ENCODE data around the gene PFKFB3. TPM values are rescaled to one million over a fixed set of nuclear protein-coding genes. Genes with fewer than 3 reads are reported as not detected.
"Not testable (repeated sequence)": the region's sequence is repeated elsewhere in the genome, so short reads cannot be mapped to it uniquely, and the experiment has no call there.

PFKFB3 gene
- total RNA-seq, 1 donor from 2014 or later, result 28.8 TPM

DNA sequence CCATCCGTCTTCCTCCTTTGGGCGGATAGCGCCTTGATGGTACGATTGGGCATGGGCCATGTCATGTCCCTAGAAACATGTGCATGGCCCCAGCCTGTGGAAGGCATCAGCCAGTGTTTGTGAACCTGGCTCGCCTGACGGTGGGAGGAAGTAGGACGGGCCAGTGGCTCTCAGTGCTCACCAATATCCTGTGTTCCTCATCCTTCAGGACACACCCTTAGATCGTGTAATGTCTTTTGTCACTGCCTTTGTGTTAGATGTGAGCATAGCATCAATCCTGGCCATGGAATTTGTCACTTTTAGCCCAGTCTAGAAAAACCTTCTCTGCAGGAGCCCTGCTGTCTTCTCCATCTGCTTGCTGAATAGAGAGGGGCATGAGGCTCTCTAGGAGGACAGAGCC is 77.6 kb downstream of the PFKFB3 start:
- no peak for TF ChIP-seq EZH2 (IDR thresholded peaks at IDR 0.05)
- TF ChIP-seq, protein P1, sequence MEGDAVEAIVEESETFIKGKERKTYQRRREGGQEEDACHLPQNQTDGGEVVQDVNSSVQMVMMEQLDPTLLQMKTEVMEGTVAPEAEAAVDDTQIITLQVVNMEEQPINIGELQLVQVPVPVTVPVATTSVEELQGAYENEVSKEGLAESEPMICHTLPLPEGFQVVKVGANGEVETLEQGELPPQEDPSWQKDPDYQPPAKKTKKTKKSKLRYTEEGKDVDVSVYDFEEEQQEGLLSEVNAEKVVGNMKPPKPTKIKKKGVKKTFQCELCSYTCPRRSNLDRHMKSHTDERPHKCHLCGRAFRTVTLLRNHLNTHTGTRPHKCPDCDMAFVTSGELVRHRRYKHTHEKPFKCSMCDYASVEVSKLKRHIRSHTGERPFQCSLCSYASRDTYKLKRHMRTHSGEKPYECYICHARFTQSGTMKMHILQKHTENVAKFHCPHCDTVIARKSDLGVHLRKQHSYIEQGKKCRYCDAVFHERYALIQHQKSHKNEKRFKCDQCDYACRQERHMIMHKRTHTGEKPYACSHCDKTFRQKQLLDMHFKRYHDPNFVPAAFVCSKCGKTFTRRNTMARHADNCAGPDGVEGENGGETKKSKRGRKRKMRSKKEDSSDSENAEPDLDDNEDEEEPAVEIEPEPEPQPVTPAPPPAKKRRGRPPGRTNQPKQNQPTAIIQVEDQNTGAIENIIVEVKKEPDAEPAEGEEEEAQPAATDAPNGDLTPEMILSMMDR (IDR thresholded peaks at IDR 0.05), result no peak
- no peak for TF ChIP-seq EZH2phosphoT487 (IDR thresholded peaks at IDR 0.05)

DNA sequence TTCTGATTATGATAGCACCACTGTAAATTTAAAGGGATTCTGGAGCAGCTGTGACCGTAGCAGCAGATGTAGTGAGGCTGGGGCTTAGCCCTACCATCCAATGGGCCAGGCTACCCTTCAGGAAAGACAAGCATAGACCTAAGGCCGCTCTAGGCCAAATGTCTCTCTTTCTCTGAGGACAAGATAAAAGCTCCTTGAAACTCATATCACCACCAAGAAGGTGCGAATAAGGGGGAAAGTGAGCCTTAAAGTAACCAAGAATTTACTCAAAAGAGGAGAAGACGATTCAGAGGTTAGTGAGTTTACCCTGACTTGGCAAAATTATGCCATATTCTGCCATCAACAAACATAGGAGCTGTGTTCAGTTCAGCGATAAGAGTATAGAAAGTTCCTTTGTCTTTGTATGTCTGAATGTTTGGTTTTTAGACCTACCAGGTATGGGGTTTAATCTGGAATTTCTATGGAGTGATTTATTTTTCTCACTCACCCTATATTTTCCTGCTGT is 79.8 kb downstream of the PFKFB3 start:
- H3K27me3 Mint-ChIP-seq (ENCODE audit: insufficient read depth, low read depth), result no peaks in the 10 kb centered on the region
- Histone ChIP-seq H3K4me1 (no peaks in the 10 kb centered on the region), H3K4me3 (no peak overlapping the region), H3K9ac (no peak overlapping the region), H4K20me1 (ENCODE audit: low read depth) (no peaks in the 10 kb centered on the region), H3F3A (ENCODE audit: low read depth) (no peaks in the 10 kb centered on the region), H3K79me2 (ENCODE audit: low read depth) (no peaks in the 10 kb centered on the region), H2AFZ (replicated peaks) (no peak overlapping the region), H3K4me2 (no peak overlapping the region), H3K36me3 (no peaks in the 10 kb centered on the region), H3K27ac (no peak overlapping the region), H3K9me3 (ENCODE audit: low read depth) (no peaks in the 10 kb centered on the region), H3K27me3 (no peaks in the 10 kb centered on the region)
- H3K36me3 Mint-ChIP-seq, result peaks cover 5% of the 10 kb centered on the region
- H3K27ac Mint-ChIP-seq, result no peak overlapping the region
- DNase-seq (ENCODE audit: low spot score), result no peak
- TF ChIP-seq, protein P1 (IDR thresholded peaks at IDR 0.05), result no peak
- TF ChIP-seq EZH2 (IDR thresholded peaks at IDR 0.05) (no peak), EZH2phosphoT487 (IDR thresholded peaks at IDR 0.05) (no peak)
- H3K4me1 Mint-ChIP-seq, result peaks cover 30% of the 10 kb centered on the region
- H3K4me3 Mint-ChIP-seq, result no peak overlapping the region
- peaks cover 2% of the 10 kb centered on the region for H3K9me3 Mint-ChIP-seq

More for the DNA sequence above, 77.6 kb downstream of the PFKFB3 start:
- Histone ChIP-seq H3K4me2 (no peak overlapping the region), H3K27ac (no peak overlapping the region), H2AFZ (replicated peaks) (no peak overlapping the region), H3K9ac (no peak overlapping the region), H3K9me3 (ENCODE audit: low read depth) (no peaks in the 10 kb centered on the region), H3K27me3 (no peaks in the 10 kb centered on the region), H3K4me1 (no peaks in the 10 kb centered on the region), H3K36me3 (no peaks in the 10 kb centered on the region), H3F3A (ENCODE audit: low read depth) (no peaks in the 10 kb centered on the region), H3K79me2 (ENCODE audit: low read depth) (no peaks in the 10 kb centered on the region), H4K20me1 (ENCODE audit: low read depth) (no peaks in the 10 kb centered on the region), H3K4me3 (no peak overlapping the region)
- H3K4me1 Mint-ChIP-seq, result peaks cover 41% of the 10 kb centered on the region
- peak overlapping the region; percentile 85 for H3K27ac Mint-ChIP-seq
- H3K27me3 Mint-ChIP-seq (ENCODE audit: insufficient read depth, low read depth), result no peaks in the 10 kb centered on the region
- H3K36me3 Mint-ChIP-seq, result peaks cover 8% of the 10 kb centered on the region
- H3K4me3 Mint-ChIP-seq, result peak overlapping the region; percentile 69
- no peak for DNase-seq (ENCODE audit: low spot score)
- H3K9me3 Mint-ChIP-seq, result peaks cover 6% of the 10 kb centered on the region

DNA sequence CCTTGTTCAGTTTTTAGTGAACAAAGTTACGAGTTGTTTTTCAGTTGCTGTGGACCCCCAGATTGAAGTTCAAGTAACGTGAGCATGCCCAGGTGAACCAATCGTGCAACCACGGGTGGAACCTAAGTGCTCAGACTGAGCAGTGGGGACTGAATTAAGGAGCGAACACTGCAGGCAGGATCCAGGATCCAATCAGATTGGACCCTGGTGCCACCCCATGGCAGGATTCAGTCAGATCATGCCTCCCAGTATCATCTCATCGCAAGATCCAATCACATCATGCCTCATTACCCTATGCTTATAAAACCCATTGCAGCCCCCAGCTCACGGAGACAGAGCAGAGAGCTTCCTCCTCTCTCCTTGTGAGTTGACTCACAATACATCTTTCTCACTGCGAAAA is 80.9 kb downstream of the PFKFB3 start:
- H3K36me3 Mint-ChIP-seq, result peaks cover 4% of the 10 kb centered on the region
- Histone ChIP-seq H3K79me2 (ENCODE audit: low read depth) (no peaks in the 10 kb centered on the region), H3K4me3 (no peak overlapping the region), H3F3A (ENCODE audit: low read depth) (no peaks in the 10 kb centered on the region), H3K9me3 (ENCODE audit: low read depth) (no peaks in the 10 kb centered on the region), H3K4me1 (no peaks in the 10 kb centered on the region), H3K27ac (no peak overlapping the region), H3K4me2 (no peak overlapping the region), H3K9ac (no peak overlapping the region), H3K27me3 (no peaks in the 10 kb centered on the region), H3K36me3 (no peaks in the 10 kb centered on the region), H2AFZ (replicated peaks) (no peak overlapping the region), H4K20me1 (ENCODE audit: low read depth) (no peaks in the 10 kb centered on the region)
- DNase-seq (ENCODE audit: low spot score), result no peak
- H3K4me1 Mint-ChIP-seq, result peaks cover 27% of the 10 kb centered on the region
- H3K27me3 Mint-ChIP-seq (ENCODE audit: insufficient read depth, low read depth), result no peaks in the 10 kb centered on the region
- TF ChIP-seq EZH2phosphoT487 (IDR thresholded peaks at IDR 0.05) (no peak), EZH2 (IDR thresholded peaks at IDR 0.05) (no peak)
- TF ChIP-seq, protein P1 (IDR thresholded peaks at IDR 0.05), result no peak
- H3K9me3 Mint-ChIP-seq, result no peaks in the 10 kb centered on the region
- no peak overlapping the region for H3K4me3 Mint-ChIP-seq
- no peak overlapping the region for H3K27ac Mint-ChIP-seq

DNA sequence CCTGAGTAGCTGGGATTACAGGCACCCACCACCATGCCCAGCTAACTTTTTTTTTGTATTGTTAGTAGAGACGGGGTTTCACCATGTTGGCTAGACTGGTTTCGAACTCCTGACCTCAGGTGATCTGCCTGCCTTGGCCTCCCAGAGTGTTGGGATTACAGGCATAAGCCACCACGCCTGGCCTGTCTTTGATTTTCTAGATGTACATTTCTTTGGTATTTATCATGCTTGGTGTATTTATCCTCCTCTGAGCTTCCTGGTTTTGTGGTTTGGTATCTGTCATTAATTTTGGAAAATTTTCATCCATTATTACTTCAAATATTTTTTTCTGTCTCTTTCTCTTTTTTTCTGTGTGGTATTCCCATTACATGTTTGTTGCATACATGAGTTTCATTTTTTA is 87.9 kb downstream of the PFKFB3 start:
- not testable (repeated sequence) for H3K36me3 ChIP-seq; H2AFZ ChIP-seq (replicated peaks); H3K4me2 ChIP-seq; H4K20me1 ChIP-seq (ENCODE audit: low read depth); H3K27me3 Mint-ChIP-seq (ENCODE audit: insufficient read depth, low read depth); H3K27ac ChIP-seq; H3K9me3 Mint-ChIP-seq; H3K27me3 ChIP-seq; H3K36me3 Mint-ChIP-seq; H3K79me2 ChIP-seq (ENCODE audit: low read depth); H3K4me1 Mint-ChIP-seq; H3K4me3 Mint-ChIP-seq; H3F3A ChIP-seq (ENCODE audit: low read depth); DNase-seq (ENCODE audit: low spot score); H3K4me1 ChIP-seq; H3K9ac ChIP-seq; H3K9me3 ChIP-seq (ENCODE audit: low read depth); H3K27ac Mint-ChIP-seq; H3K4me3 ChIP-seq

Measured in neural progenitor cell (in vitro differentiated cells).